Measurements from ENCODE around the gene MARK3. TPM values are rescaled to one million over a fixed set of nuclear protein-coding genes. Genes with fewer than 3 reads are reported as not detected.

MARK3 gene
- total RNA-seq, 1 donor from 2014 or later: 105 TPM

GRCh38 chr14:103542605-103543088 lies 157.4 kb downstream of the MARK3 start:
- no peak overlapping the region for H3K4me3 ChIP-seq
- H3K36me3 ChIP-seq: no peaks in the 10 kb centered on the region
- DNase-seq: no peak
- TF ChIP-seq CTCF (IDR thresholded peaks at IDR 0.05): no peak
- H3K4me1 ChIP-seq: peaks cover 60% of the 10 kb centered on the region
- H3K27ac ChIP-seq: peak overlapping the region; percentile 81
- no peaks in the 10 kb centered on the region for H3K9me3 ChIP-seq
- no peaks in the 10 kb centered on the region for H3K27me3 ChIP-seq
- intact Hi-C loops (cut with DNase I): no loop called here
- ATAC-seq: peak; percentile 47

- no peak for DNase-seq
Measured at GRCh38 chr14:103543140-103543539, 157.9 kb downstream of the MARK3 start.

GRCh38 chr14:103543721-103544387 lies 158.6 kb downstream of the MARK3 start:
- DNase-seq: no peak
- H3K4me1 ChIP-seq: peaks cover 54% of the 10 kb centered on the region
- no peaks in the 10 kb centered on the region for H3K36me3 ChIP-seq
- intact Hi-C loops (cut with DNase I): no loop called here
- no peaks in the 10 kb centered on the region for H3K9me3 ChIP-seq
- H3K27ac ChIP-seq: no peak overlapping the region
- TF ChIP-seq CTCF (IDR thresholded peaks at IDR 0.05): no peak
- no peak overlapping the region for H3K4me3 ChIP-seq
- H3K27me3 ChIP-seq: no peaks in the 10 kb centered on the region
- no peak for ATAC-seq

More at GRCh38 chr14:103543140-103543539, 157.9 kb downstream of the MARK3 start:
- H3K4me3 ChIP-seq: no peak overlapping the region
- intact Hi-C loops (cut with DNase I): no loop called here
- H3K9me3 ChIP-seq: no peaks in the 10 kb centered on the region
- no peak for TF ChIP-seq CTCF (IDR thresholded peaks at IDR 0.05)
- peak overlapping the region; percentile 81 for H3K27ac ChIP-seq
- H3K4me1 ChIP-seq: peaks cover 60% of the 10 kb centered on the region
- H3K36me3 ChIP-seq: no peaks in the 10 kb centered on the region
- no peak for ATAC-seq
- no peaks in the 10 kb centered on the region for H3K27me3 ChIP-seq

GRCh38 chr14:103544388-103545218 lies 159.4 kb downstream of the MARK3 start:
- Histone ChIP-seq H3K27me3 (no peaks in the 10 kb centered on the region), H3K4me3 (no peak overlapping the region), H3K4me1 (peaks cover 47% of the 10 kb centered on the region), H3K27ac (no peak overlapping the region), H3K9me3 (no peaks in the 10 kb centered on the region), H3K36me3 (no peaks in the 10 kb centered on the region)
- intact Hi-C loops (cut with DNase I): loop anchor here (5.0 kb wide), 1 partner anchor 42 kb away; no protein-coding TSS in a partner anchor
- no peak for ATAC-seq
- no peak for DNase-seq
- no peak for TF ChIP-seq CTCF (IDR thresholded peaks at IDR 0.05)

- DNase-seq (no peak), ATAC-seq (no peak)
- Histone ChIP-seq H3K27me3 (no peaks in the 10 kb centered on the region), H3K4me3 (no peak overlapping the region), H3K4me1 (peaks cover 42% of the 10 kb centered on the region), H3K27ac (no peak overlapping the region), H3K9me3 (no peaks in the 10 kb centered on the region), H3K36me3 (no peaks in the 10 kb centered on the region)
- intact Hi-C loops (cut with DNase I): loop anchor here (5.0 kb wide), 1 partner anchor 43 kb away; no protein-coding TSS in a partner anchor
- TF ChIP-seq CTCF (IDR thresholded peaks at IDR 0.05): no peak
Measured at GRCh38 chr14:103545219-103545914, 160.2 kb downstream of the MARK3 start.

All from upper lobe of right lung (tissue), 1 donor.